ENCODE results near the gene SND1.

DNA sequence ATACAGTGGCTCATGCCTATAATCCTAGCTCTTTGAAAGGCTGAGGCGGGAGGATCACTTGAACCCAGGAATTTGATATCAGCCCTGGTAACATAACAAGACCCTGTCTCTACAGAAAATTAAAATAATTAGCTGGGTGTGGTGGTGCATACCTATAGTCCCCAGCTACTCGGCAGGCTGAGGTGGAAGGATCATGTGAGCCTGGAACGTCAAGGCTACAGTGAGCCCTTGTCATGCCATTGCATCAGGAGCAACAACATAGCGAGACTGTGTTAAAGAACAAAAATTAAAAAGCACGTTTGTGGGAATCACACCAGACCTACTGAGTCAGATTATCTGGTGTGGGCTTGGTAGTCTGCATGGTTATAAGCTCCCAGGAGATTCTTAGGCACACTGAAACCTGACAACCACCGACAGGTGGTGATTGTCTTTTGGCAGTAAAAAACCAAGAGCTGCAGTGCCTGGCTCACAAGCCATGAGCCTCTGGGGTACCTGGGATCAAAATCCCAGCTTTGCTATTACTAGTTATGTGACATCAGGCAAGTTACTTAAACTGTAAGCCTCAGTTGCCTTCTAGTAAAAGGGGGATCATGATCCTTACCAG lies 146.9 kb downstream of the SND1 start:
- TF ChIP-seq CTCF (conservative IDR thresholded peaks at IDR 0.05; ENCODE audit: low read depth, low read length) (no peak), USF2 (IDR thresholded peaks at IDR 0.05; ENCODE audit: low read depth, low read length) (no peak), CEBPB (IDR thresholded peaks at IDR 0.05; ENCODE audit: low read depth, low read length) (no peak), CHD1 (IDR thresholded peaks at IDR 0.05; ENCODE audit: low read depth, low read length) (no peak), POLR2A (IDR thresholded peaks at IDR 0.05; ENCODE audit: low read depth, low read length) (no peak), RAD21 (IDR thresholded peaks at IDR 0.05; ENCODE audit: low read length) (no peak), RFX5 (IDR thresholded peaks at IDR 0.05; ENCODE audit: low read depth, low read length) (no peak), SMC3 (IDR thresholded peaks at IDR 0.05; ENCODE audit: low read depth, low read length) (no peak), BHLHE40 (IDR thresholded peaks at IDR 0.05; ENCODE audit: low read depth, low read length) (no peak), MXI1 (IDR thresholded peaks at IDR 0.05; ENCODE audit: borderline replicate concordance, low read depth, low read length) (no peak), RCOR1 (IDR thresholded peaks at IDR 0.05; ENCODE audit: insufficient replicate concordance, low read length) (no peak), MAFK (IDR thresholded peaks at IDR 0.05; ENCODE audit: low read depth, low read length) (no peak), FOS (IDR thresholded peaks at IDR 0.05; ENCODE audit: low read depth, low read length) (no peak)
- TF ChIP-seq, protein P1, sequence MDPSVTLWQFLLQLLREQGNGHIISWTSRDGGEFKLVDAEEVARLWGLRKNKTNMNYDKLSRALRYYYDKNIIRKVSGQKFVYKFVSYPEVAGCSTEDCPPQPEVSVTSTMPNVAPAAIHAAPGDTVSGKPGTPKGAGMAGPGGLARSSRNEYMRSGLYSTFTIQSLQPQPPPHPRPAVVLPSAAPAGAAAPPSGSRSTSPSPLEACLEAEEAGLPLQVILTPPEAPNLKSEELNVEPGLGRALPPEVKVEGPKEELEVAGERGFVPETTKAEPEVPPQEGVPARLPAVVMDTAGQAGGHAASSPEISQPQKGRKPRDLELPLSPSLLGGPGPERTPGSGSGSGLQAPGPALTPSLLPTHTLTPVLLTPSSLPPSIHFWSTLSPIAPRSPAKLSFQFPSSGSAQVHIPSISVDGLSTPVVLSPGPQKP (IDR thresholded peaks at IDR 0.05; ENCODE audit: borderline replicate concordance, low read depth, low read length), result no peak
